Liver (tissue), 9 donors: Measurements from ENCODE around the gene TNFRSF8. TPM values are rescaled to one million over a fixed set of nuclear protein-coding genes. Genes with fewer than 3 reads are reported as not detected.

ENCODE experiments used
- DNase-seq: peaks from one replicate; pipeline ENCODE4 v3.0.0-alpha.2; 2017; ENCODE audit warnings: low spot score
- H3K27ac ChIP-seq, 2 donors: one replicate each; pipeline ENCODE4 v1.7.0; 2013; ENCODE audit warnings: inconsistent platforms in 2 of 2, low read length in 2 of 2, control low read depth in 1 of 2, low read depth in 1 of 2, mild to moderate bottlenecking in 1 of 2
- H3K27me3 ChIP-seq, 4 donors: one replicate each; pipeline versions ENCODE4 v1.6.1 to v1.7.0; 2013; ENCODE audit warnings: low read length in 3 of 4, inconsistent platforms in 1 of 4, mild to moderate bottlenecking in 1 of 4, moderate library complexity in 1 of 4; ENCODE audit not compliant: control insufficient read depth in 4 of 4, insufficient read depth in 4 of 4
- H3K36me3 ChIP-seq, 4 donors: one replicate each; pipeline versions ENCODE4 v1.6.1 to v1.7.0; 2013; ENCODE audit warnings: low read length in 3 of 4, mild to moderate bottlenecking in 3 of 4, low read depth in 1 of 4, moderate library complexity in 1 of 4; ENCODE audit not compliant: control insufficient read depth in 4 of 4, insufficient read depth in 3 of 4
- H3K4me1 ChIP-seq, 4 donors: one replicate each; pipeline versions ENCODE4 v1.6.1 to v1.7.0; 2013; ENCODE audit warnings: low read length in 3 of 4, mild to moderate bottlenecking in 3 of 4, moderate library complexity in 1 of 4; ENCODE audit not compliant: control insufficient read depth in 4 of 4, insufficient read depth in 4 of 4
- H3K4me3 ChIP-seq, 3 donors: one replicate each; pipeline versions ENCODE4 v1.6.1 to v1.7.0; 2013; ENCODE audit warnings: low read length in 3 of 3, control low read depth in 1 of 3, low read depth in 1 of 3, mild to moderate bottlenecking in 1 of 3
- H3K9ac ChIP-seq, 2 donors: one replicate each; pipeline ENCODE4 v1.7.0; 2013; ENCODE audit warnings: low read length in 2 of 2, mild to moderate bottlenecking in 2 of 2, moderate library complexity in 2 of 2, control low read depth in 1 of 2, low read depth in 1 of 2
- H3K9me3 ChIP-seq, 4 donors: one replicate each; pipeline versions ENCODE4 v1.6.1 to v1.7.0; 2013; ENCODE audit warnings: low read length in 3 of 4; ENCODE audit not compliant: control insufficient read depth in 4 of 4
- EGR1 ChIP-seq, 2 donors: IDR thresholded peaks; 2 replicates each; pipeline ENCODE4 v1.6.1; 2016 to 2018; ENCODE audit warnings: antibody characterized with exemption in 2 of 2, low read depth in 2 of 2
- FOXA1 ChIP-seq: IDR thresholded peaks from 2 replicates; pipeline ENCODE4 v1.6.1; 2016; ENCODE audit warnings: antibody characterized with exemption
- FOXA2 ChIP-seq: IDR thresholded peaks from 2 replicates; pipeline ENCODE4 v1.6.1; 2016; ENCODE audit warnings: antibody characterized with exemption
- GABPA ChIP-seq, 2 donors: IDR thresholded peaks in 1 of 2; conservative IDR thresholded peaks in 1 of 2; 2 replicates each; pipeline ENCODE4 v1.6.1; 2016; ENCODE audit warnings: antibody characterized with exemption in 2 of 2, mild to moderate bottlenecking in 1 of 2, moderate library complexity in 1 of 2
- HNF4A ChIP-seq, 2 donors: conservative IDR thresholded peaks; 2 replicates each; pipeline ENCODE4 v1.6.1; 2016; ENCODE audit warnings: antibody characterized with exemption in 2 of 2, mild to moderate bottlenecking in 2 of 2
- HNF4G ChIP-seq: IDR thresholded peaks from 2 replicates; pipeline ENCODE4 v1.6.1; 2016; ENCODE audit warnings: antibody characterized with exemption
- JUND ChIP-seq, 2 donors: IDR thresholded peaks; 2 replicates each; pipeline ENCODE4 v1.6.1; 2016; ENCODE audit warnings: antibody characterized with exemption in 2 of 2
- NR2F2 ChIP-seq: IDR thresholded peaks from 2 replicates; pipeline ENCODE4 v1.6.1; 2016; ENCODE audit warnings: antibody characterized with exemption
- RAD21 ChIP-seq, 2 donors: IDR thresholded peaks; 2 replicates each; pipeline ENCODE4 v1.6.1; 2016; ENCODE audit warnings: antibody characterized with exemption in 2 of 2, mild to moderate bottlenecking in 2 of 2
- RXRA ChIP-seq, 2 donors: IDR thresholded peaks; 2 replicates each; pipeline ENCODE4 v1.6.1; 2017 to 2018; ENCODE audit warnings: antibody characterized with exemption in 2 of 2, mild to moderate bottlenecking in 1 of 2
- SP1 ChIP-seq: IDR thresholded peaks from 2 replicates; pipeline ENCODE4 v1.6.1; 2018; ENCODE audit warnings: antibody characterized with exemption, mild to moderate bottlenecking
- TAF1 ChIP-seq: conservative IDR thresholded peaks from 2 replicates; pipeline ENCODE4 v1.6.1; 2016; ENCODE audit warnings: antibody characterized with exemption, mild to moderate bottlenecking
- YY1 ChIP-seq: IDR thresholded peaks from 2 replicates; pipeline ENCODE4 v1.6.1; 2016; ENCODE audit warnings: antibody characterized with exemption, mild to moderate bottlenecking
- WGBS: extraction: QIAGEN DNeasy Blood & Tissue Kit; methylation state at CpG from one replicate; pipeline ENCODE4 v1.1.7; 2013; 5-methylcytosine and 5-hydroxymethylcytosine counted together
- polyA plus RNA-seq, 2 donors: library from polyadenylated mRNA; stranded (reverse) in 1 of 2; unstranded in 1 of 2; fragments of 200-250 nt in 1 of 2; fragments of >200 nt in 1 of 2; fragmentation: Nextera tagmentation in 1 of 2; extraction: Ambion mirVana in 1 of 2; gene quantifications; one replicate each; pipeline versions ENCODE4 v1.2.1 to v1.2.3, GENCODE V29; 2013 to 2015
- total RNA-seq, 2 donors: library from RNA; depleted of rRNA; stranded (reverse); fragments of >200 nt; gene quantifications; one replicate each; pipeline ENCODE4 v1.2.3, GENCODE V29; 2014
- TF ChIP-seq, protein P1 (sequence below): IDR thresholded peaks from 2 replicates; pipeline ENCODE4 v1.6.1; 2016; ENCODE audit warnings: antibody characterized with exemption
- TF ChIP-seq, protein P2 (sequence below): fragments of 150-350 bp; IDR thresholded peaks from 2 replicates; pipeline ENCODE4 v1.5.1; 2017; ENCODE audit warnings: improper control_type of control experiment, low read depth, low read length; ENCODE audit not compliant: missing input control
- TF ChIP-seq, protein P3 (sequence below): IDR thresholded peaks from 2 replicates; pipeline ENCODE4 v1.6.1; 2016; ENCODE audit warnings: antibody characterized with exemption
- TF ChIP-seq, protein P4 (sequence below): IDR thresholded peaks from 2 replicates; pipeline ENCODE4 v1.6.1; 2016; ENCODE audit warnings: antibody characterized with exemption
- TF ChIP-seq, protein P5 (sequence below): IDR thresholded peaks from 2 replicates; pipeline ENCODE4 v1.6.1; 2016; ENCODE audit warnings: antibody characterized with exemption, mild to moderate bottlenecking
- donor health status: healthy.
- donor health status: healthy.
- donor health status: healthy.
- donor health status: healthy.
- donor health status: healthy.

Gene TNFRSF8
- total and polyA plus RNA-seq, 4 donors = 0.08 to 0.19 (median 0.12) TPM

DNA sequence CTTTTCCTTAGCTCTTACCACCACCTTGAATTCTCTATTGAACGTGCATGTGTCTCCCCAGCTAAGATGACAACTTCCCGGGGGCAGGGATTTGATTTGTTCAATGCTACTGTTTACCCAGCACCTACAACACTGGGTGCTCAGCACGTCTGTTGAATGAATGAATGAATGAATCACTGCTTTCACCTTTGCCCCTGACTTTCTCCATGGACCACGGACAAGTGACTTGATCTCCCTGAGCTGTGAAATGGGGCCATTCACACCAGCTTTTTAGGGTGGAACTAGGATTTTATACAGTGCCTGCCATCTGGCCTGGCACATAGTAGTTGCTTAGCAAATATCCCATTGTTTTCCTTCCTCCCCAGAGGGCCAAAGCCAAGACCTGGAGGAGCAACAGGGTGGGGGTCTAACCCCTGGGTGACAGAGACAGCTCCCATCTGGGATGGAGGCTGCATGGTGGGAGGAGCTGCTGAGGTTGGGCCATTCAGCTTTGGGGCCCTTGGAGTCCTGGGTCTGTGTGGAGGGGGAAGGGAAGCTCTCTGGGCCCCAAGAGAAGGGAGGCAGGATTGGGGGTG lies 119.4 kb downstream of the TNFRSF8 start:
- no peak for DNase-seq
- peaks cover 31 to 71% (median 52%) of the 10 kb centered on the region in 4 donors for H3K4me1 ChIP-seq
- peak overlapping the region; percentile 27 to 55 for H3K27ac ChIP-seq
- no peak overlapping the region for H3K9ac ChIP-seq
- no peaks in the 10 kb centered on the region for H3K9me3 ChIP-seq
- no peak for TF ChIP-seq RAD21 (IDR thresholded peaks at IDR 0.05)
- no peak for TF ChIP-seq FOXA1
- TF ChIP-seq, protein P1, sequence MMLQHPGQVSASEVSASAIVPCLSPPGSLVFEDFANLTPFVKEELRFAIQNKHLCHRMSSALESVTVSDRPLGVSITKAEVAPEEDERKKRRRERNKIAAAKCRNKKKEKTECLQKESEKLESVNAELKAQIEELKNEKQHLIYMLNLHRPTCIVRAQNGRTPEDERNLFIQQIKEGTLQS = no peak
- no peak for TF ChIP-seq HNF4A (conservative IDR thresholded peaks at IDR 0.05)
- WGBS = 69% methylated on average over 4 of the region's 4 CpGs
- no peaks in the 10 kb centered on the region for H3K36me3 ChIP-seq
- H3K4me3 ChIP-seq = no peak overlapping the region
- H3K27me3 ChIP-seq = no peaks in the 10 kb centered on the region

DNA sequence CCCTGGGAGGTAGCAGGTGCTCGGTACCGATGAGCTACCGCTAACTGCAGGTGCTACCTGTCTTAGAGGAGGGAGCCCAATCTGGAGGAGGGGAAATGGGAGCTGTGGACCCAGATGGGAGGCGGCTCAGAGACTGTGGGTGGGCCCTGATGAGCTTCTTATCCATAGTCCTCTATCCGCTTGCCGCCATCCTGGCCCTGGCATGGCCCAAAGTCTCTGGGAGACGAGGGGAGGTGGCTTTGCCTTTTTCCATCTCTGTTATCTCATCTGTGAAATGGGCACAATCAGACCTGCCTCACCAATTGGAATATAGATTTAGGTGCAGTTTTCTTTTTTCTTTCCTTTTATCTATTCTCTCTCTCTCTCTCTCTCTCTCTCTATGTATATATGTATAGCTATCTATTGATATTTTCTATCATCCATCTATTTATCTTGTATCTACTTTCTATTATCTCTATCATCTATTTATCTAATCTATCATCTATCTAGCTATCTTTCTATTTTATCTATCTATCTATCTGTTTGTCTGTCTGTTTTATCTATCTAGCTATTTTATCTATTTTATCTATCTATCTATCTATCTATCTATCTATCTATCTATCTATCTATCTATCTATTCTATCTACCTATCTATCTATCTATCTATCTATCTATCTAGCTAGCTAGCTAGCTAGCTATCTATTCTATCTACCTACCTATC lies 120.1 kb downstream of the TNFRSF8 start:
- H3K9ac ChIP-seq = peak overlapping the region in 1 of 2 donors; percentile 22
- no peaks in the 10 kb centered on the region for H3K27me3 ChIP-seq
- H3K4me1 ChIP-seq = peaks cover 32 to 71% (median 52%) of the 10 kb centered on the region in 4 donors
- H3K4me3 ChIP-seq = no peak overlapping the region
- DNase-seq = no peak
- TF ChIP-seq HNF4A (conservative IDR thresholded peaks at IDR 0.05) (no peak), EGR1 (IDR thresholded peaks at IDR 0.05; ENCODE audit: low read depth in 2 of 2) (no peak), JUND (IDR thresholded peaks at IDR 0.05) (no peak), RXRA (IDR thresholded peaks at IDR 0.05) (no peak), HNF4G (no peak), NR2F2 (no peak), FOXA1 (no peak), SP1 (no peak), YY1 (no peak), RAD21 (IDR thresholded peaks at IDR 0.05) (no peak), FOXA2 (no peak), TAF1 (no peak), GABPA (IDR thresholded peaks at IDR 0.05 in 1 of 2, conservative IDR thresholded peaks at IDR 0.05 in 1 of 2) (no peak)
- TF ChIP-seq, protein P2, sequence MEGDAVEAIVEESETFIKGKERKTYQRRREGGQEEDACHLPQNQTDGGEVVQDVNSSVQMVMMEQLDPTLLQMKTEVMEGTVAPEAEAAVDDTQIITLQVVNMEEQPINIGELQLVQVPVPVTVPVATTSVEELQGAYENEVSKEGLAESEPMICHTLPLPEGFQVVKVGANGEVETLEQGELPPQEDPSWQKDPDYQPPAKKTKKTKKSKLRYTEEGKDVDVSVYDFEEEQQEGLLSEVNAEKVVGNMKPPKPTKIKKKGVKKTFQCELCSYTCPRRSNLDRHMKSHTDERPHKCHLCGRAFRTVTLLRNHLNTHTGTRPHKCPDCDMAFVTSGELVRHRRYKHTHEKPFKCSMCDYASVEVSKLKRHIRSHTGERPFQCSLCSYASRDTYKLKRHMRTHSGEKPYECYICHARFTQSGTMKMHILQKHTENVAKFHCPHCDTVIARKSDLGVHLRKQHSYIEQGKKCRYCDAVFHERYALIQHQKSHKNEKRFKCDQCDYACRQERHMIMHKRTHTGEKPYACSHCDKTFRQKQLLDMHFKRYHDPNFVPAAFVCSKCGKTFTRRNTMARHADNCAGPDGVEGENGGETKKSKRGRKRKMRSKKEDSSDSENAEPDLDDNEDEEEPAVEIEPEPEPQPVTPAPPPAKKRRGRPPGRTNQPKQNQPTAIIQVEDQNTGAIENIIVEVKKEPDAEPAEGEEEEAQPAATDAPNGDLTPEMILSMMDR = no peak
- TF ChIP-seq, protein P3, sequence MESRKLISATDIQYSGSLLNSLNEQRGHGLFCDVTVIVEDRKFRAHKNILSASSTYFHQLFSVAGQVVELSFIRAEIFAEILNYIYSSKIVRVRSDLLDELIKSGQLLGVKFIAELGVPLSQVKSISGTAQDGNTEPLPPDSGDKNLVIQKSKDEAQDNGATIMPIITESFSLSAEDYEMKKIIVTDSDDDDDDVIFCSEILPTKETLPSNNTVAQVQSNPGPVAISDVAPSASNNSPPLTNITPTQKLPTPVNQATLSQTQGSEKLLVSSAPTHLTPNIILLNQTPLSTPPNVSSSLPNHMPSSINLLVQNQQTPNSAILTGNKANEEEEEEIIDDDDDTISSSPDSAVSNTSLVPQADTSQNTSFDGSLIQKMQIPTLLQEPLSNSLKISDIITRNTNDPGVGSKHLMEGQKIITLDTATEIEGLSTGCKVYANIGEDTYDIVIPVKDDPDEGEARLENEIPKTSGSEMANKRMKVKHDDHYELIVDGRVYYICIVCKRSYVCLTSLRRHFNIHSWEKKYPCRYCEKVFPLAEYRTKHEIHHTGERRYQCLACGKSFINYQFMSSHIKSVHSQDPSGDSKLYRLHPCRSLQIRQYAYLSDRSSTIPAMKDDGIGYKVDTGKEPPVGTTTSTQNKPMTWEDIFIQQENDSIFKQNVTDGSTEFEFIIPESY = no peak
- TF ChIP-seq, protein P4, sequence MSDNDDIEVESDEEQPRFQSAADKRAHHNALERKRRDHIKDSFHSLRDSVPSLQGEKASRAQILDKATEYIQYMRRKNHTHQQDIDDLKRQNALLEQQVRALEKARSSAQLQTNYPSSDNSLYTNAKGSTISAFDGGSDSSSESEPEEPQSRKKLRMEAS = no peak
- TF ChIP-seq, protein P1 = no peak
- TF ChIP-seq, protein P5, sequence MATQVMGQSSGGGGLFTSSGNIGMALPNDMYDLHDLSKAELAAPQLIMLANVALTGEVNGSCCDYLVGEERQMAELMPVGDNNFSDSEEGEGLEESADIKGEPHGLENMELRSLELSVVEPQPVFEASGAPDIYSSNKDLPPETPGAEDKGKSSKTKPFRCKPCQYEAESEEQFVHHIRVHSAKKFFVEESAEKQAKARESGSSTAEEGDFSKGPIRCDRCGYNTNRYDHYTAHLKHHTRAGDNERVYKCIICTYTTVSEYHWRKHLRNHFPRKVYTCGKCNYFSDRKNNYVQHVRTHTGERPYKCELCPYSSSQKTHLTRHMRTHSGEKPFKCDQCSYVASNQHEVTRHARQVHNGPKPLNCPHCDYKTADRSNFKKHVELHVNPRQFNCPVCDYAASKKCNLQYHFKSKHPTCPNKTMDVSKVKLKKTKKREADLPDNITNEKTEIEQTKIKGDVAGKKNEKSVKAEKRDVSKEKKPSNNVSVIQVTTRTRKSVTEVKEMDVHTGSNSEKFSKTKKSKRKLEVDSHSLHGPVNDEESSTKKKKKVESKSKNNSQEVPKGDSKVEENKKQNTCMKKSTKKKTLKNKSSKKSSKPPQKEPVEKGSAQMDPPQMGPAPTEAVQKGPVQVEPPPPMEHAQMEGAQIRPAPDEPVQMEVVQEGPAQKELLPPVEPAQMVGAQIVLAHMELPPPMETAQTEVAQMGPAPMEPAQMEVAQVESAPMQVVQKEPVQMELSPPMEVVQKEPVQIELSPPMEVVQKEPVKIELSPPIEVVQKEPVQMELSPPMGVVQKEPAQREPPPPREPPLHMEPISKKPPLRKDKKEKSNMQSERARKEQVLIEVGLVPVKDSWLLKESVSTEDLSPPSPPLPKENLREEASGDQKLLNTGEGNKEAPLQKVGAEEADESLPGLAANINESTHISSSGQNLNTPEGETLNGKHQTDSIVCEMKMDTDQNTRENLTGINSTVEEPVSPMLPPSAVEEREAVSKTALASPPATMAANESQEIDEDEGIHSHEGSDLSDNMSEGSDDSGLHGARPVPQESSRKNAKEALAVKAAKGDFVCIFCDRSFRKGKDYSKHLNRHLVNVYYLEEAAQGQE = no peak
- 84% methylated on average over 7 of the region's 7 CpGs for WGBS
- peak overlapping the region; percentile 27 to 55 for H3K27ac ChIP-seq
- no peaks in the 10 kb centered on the region for H3K9me3 ChIP-seq
- H3K36me3 ChIP-seq = no peaks in the 10 kb centered on the region
